Heart right ventricle (tissue), 16 donors: ENCODE measurements around the gene CFAP73. TPM values are rescaled to one million over a fixed set of nuclear protein-coding genes. Genes with fewer than 3 reads are reported as not detected.

Experiments used
- ATAC-seq, 8 donors: fragments of 200-7000 bp; cut with Tn5 transposase; one replicate each; pipeline ENCODE4 v1.9.1; 2020; ENCODE audit warnings: mild to moderate bottlenecking in 8 of 8, moderate library complexity in 8 of 8, moderate number of reproducible peaks in 1 of 8
- DNase-seq, 2 donors: peaks; one replicate each; pipeline ENCODE4 v3.0.0-alpha.2; 2020
- H3K27ac ChIP-seq, 10 donors: fragments of 200-600 bp; sonication (generic) in 2 of 10; one replicate each; pipeline versions ENCODE4 v1.5.0 to v1.8.0; 2020 to 2022; ENCODE audit warnings: mild to moderate bottlenecking in 3 of 10
- H3K27me3 ChIP-seq, 7 donors: fragments of 200-600 bp; one replicate each; pipeline ENCODE4 v1.8.0; 2021 to 2022; ENCODE audit warnings: mild to moderate bottlenecking in 2 of 7
- H3K36me3 ChIP-seq, 9 donors: fragments of 200-600 bp; sonication (generic) in 1 of 9; one replicate each; pipeline versions ENCODE4 v1.5.0 to v1.8.0; 2020 to 2022; ENCODE audit warnings: mild to moderate bottlenecking in 2 of 9
- H3K4me1 ChIP-seq, 9 donors: fragments of 200-600 bp; sonication (generic) in 1 of 9; one replicate each; pipeline versions ENCODE4 v1.5.0 to v1.8.0; 2020 to 2022; ENCODE audit warnings: mild to moderate bottlenecking in 4 of 9
- H3K4me3 ChIP-seq, 10 donors: fragments of 200-600 bp; sonication (generic) in 2 of 10; one replicate each; pipeline versions ENCODE4 v1.5.0 to v1.8.0; 2020 to 2022; ENCODE audit warnings: mild to moderate bottlenecking in 7 of 10, moderate library complexity in 2 of 10
- H3K9me3 ChIP-seq, 11 donors: fragments of 200-600 bp in 10 of 11; sonication (generic) in 2 of 11; one replicate each; pipeline versions ENCODE4 v1.5.0 to v1.8.0; 2013 to 2022; ENCODE audit warnings: mild to moderate bottlenecking in 2 of 11, control low read depth in 1 of 11, moderate library complexity in 1 of 11
- CTCF ChIP-seq, 9 donors: fragments of 200-600 bp; sonication (generic) in 2 of 9; IDR thresholded peaks; one replicate each; pipeline versions ENCODE4 v1.5.0 to v1.8.0; 2021 to 2022; ENCODE audit warnings: antibody characterized with exemption in 9 of 9, mild to moderate bottlenecking in 5 of 9, moderate library complexity in 1 of 9
- WGBS, 2 donors: extraction: QIAGEN DNeasy Blood & Tissue Kit; methylation state at CpG; one replicate each; pipeline ENCODE4 v1.1.7; 2013; ENCODE audit warnings: inconsistent platforms in 1 of 2; 5-methylcytosine and 5-hydroxymethylcytosine counted together
- intact Hi-C, 10 donors: fragments of 100-400 bp; cut with DNase I; formaldehyde crosslinking; loops; one replicate each; pipeline versions ENCODE4 v1.11.1 to v1.14.2; 2022
- polyA plus RNA-seq, 2 donors: library from polyadenylated mRNA; stranded (reverse); fragments of 200-250 nt; gene quantifications; one replicate each; pipeline ENCODE4 v1.2.3, GENCODE V29; 2013
- total RNA-seq, 10 donors: library from RNA; stranded (reverse); fragmentation: NEBNext Ultra II Directional in 3 of 10; extraction: Animal tissue kit (Norgen Biotek cat#: 25700) in 3 of 10; gene quantifications; one replicate each; pipeline versions ENCODE4 v1.2.1 to v1.2.4, GENCODE V29; 2021 to 2023
- donor health status: Arrhythmogenic right ventricular cardiomyopathy.
- donor health status: ischemic (EF 13 %, LVEDD 7.1; RV severe dilation, severe dysfunction).
- donor health status: healthy with polysubstance abuse.
- donor health status: DM: no; HTN: yes; CAD: no.
- donor health status: DM: no; HTN: no; CAD: no.
- donor health status: ischemic (EF 25% LVEDD 6.9; RV normal size, moderate dysfunction).
- donor health status: ischemic (EF 25% LVEDD 5.7; RV mildly dilated, moderate dysfunction).
- donor health status: healthy.
- donor health status: DM: yes; HTN: yes; CAD: no.
- donor health status: Ischemic cardiomyopathy.
- donor health status: ischemic (EF 35%, LVEDD 5.7; RV mildly dilated, moderate dysfunction).
- donor health status: nonischemic (EF 11% LVEDD 7.7; RV severe dilation, severe dysfunction).
- donor health status: DM: yes; HTN: yes; CAD: no.
- donor health status: PGD.
- donor health status: ischemic (EF 29% LVEDD 5.4; RV normal size, mild dysfunction).
- donor health status: nonischemic (EF 23%, LVEDD 6.1; RV moderate dilation, normal function).

Gene CFAP73
- total and polyA plus RNA-seq, 12 donors = 0.10 TPM; not detected in 11

GRCh38 chr12:113183030-113183589, 33.6 kb downstream of the CFAP73 start:
- Histone ChIP-seq H3K9me3 (no peaks in the 10 kb centered on the region), H3K27ac (no peak overlapping the region), H3K4me3 (no peak overlapping the region), H3K36me3 (peaks cover 0 to 39% (median 25%) of the 10 kb centered on the region in 9 donors), H3K27me3 (no peaks in the 10 kb centered on the region), H3K4me1 (peaks cover 3 to 37% (median 27%) of the 10 kb centered on the region in 9 donors)
- intact Hi-C loops = no loop called here
- no peak for DNase-seq
- WGBS, 2 donors = 96 to 97% methylated on average over 11 of the region's 11 CpGs
- no peak for ATAC-seq
- no peak for TF ChIP-seq CTCF (IDR thresholded peaks at IDR 0.05)

- Histone ChIP-seq H3K4me3 (peak overlapping the region; percentile 77 to 100 (median 92)), H3K27me3 (no peaks in the 10 kb centered on the region)
Measured at GRCh38 chr12:113184098-113184899, 34.8 kb downstream of the CFAP73 start.

GRCh38 chr12:113184900-113185179, 35.3 kb downstream of the CFAP73 start:
- H3K36me3 ChIP-seq = peaks cover 0 to 34% (median 11%) of the 10 kb centered on the region in 9 donors
- intact Hi-C loops = loop anchor here in 2 of 10 donors (2.0 to 5.0 kb wide), 2 partner anchors 37 to 38 kb away; partner anchors contain the start of gene TPCN1 (in 1 of the 2)
- peak overlapping the region; percentile 77 to 100 (median 92) for H3K4me3 ChIP-seq
- peak; percentile 90 to 96 (median 92) for ATAC-seq
- no peaks in the 10 kb centered on the region for H3K9me3 ChIP-seq
- peak; percentile 88 for DNase-seq
- H3K27me3 ChIP-seq = no peaks in the 10 kb centered on the region
- H3K4me1 ChIP-seq = peaks cover 3 to 37% (median 27%) of the 10 kb centered on the region in 9 donors
- TF ChIP-seq CTCF (IDR thresholded peaks at IDR 0.05) = no peak
- H3K27ac ChIP-seq = peak overlapping the region; percentile 89 to 99 (median 96)
- WGBS, 2 donors = 0% methylated on average over 20 of the region's 20 CpGs

More at GRCh38 chr12:113184098-113184899, 34.8 kb downstream of the CFAP73 start:
- peaks cover 0 to 34% (median 14%) of the 10 kb centered on the region in 9 donors for H3K36me3 ChIP-seq
- H3K27ac ChIP-seq = peak overlapping the region in 9 of 10 donors; percentile 89 to 99 (median 96)
- TF ChIP-seq CTCF (IDR thresholded peaks at IDR 0.05) = no peak
- peak; percentile 39 to 70 (median 56) for ATAC-seq
- DNase-seq = no peak
- H3K4me1 ChIP-seq = peaks cover 3 to 37% (median 27%) of the 10 kb centered on the region in 9 donors
- intact Hi-C loops = loop anchor here in 1 of 10 donors (2.0 kb wide), 1 partner anchor 39 kb away; no protein-coding TSS in a partner anchor
- no peaks in the 10 kb centered on the region for H3K9me3 ChIP-seq
- WGBS, 2 donors = 35 to 36% methylated on average over 26 of the region's 26 CpGs

- no peaks in the 10 kb centered on the region for H3K9me3 ChIP-seq
- H3K27me3 ChIP-seq = no peaks in the 10 kb centered on the region
- peak within 1 kb of the TSS; percentile 89 to 99 (median 96) for H3K27ac ChIP-seq
- ATAC-seq = peak; percentile 87 to 94 (median 91)
- peaks cover 3 to 37% (median 27%) of the 10 kb centered on the region in 9 donors for H3K4me1 ChIP-seq
- WGBS, 2 donors = 0% methylated on average over 87 to 89 of the region's 89 CpGs
- peak within 1 kb of the TSS; percentile 77 to 100 (median 92) for H3K4me3 ChIP-seq
- intact Hi-C loops = loop anchor here in 2 of 10 donors (2.0 to 5.0 kb wide), 2 partner anchors 37 kb away; partner anchors contain the start of gene TPCN1 (in 1 of the 2)
- peaks cover 0 to 34% (median 9%) of the 10 kb centered on the region in 9 donors for H3K36me3 ChIP-seq
- DNase-seq = peak; percentile 79 to 84
- no peak for TF ChIP-seq CTCF (IDR thresholded peaks at IDR 0.05)
Measured at GRCh38 chr12:113185180-113186032, 35.9 kb downstream of the CFAP73 start, which contains the start of the genes DDX54 and RITA1. TSS of gene DDX54 (minus strand) at chr12:113185478. CDS start at chr12:113185451, 27 bp downstream. TSS of gene RITA1 (plus strand) at chr12:113185721. CDS start at chr12:113186747, 1,026 bp downstream.
